Calu3 (cell line): ENCODE measurements around the gene SLC12A4. TPM values are rescaled to one million over a fixed set of nuclear protein-coding genes. Genes with fewer than 3 reads are reported as not detected.

Experiments
- BruUV-seq: library from RNA; stranded (reverse); fragments of 400-500 nt; replicated peaks from 2 replicates; lab custom pipeline; 2021; lab: Mats Ljungman, UMichigan
- CTCF ChIA-PET: fragments of 300-600 bp; sonication (Branson Sonifier 250); formaldehyde crosslinking; loops from one replicate; lab custom pipeline; 2022; ENCODE audit warnings: antibody characterized with exemption; lab: Charles Lee
- DNase-seq: peaks from one replicate; pipeline ENCODE4 v3.0.0; 2022
- H3K27ac Mint-ChIP-seq: one replicate; pipeline ENCODE4 v1.8.0; 2022; ENCODE audit warnings: mixed read lengths; ENCODE audit not compliant: unreplicated experiment
- H3K27me3 Mint-ChIP-seq: one replicate; pipeline ENCODE4 v1.8.0; 2022; ENCODE audit warnings: mixed read lengths; ENCODE audit not compliant: unreplicated experiment
- H3K36me3 Mint-ChIP-seq: one replicate; pipeline ENCODE4 v1.8.0; 2022; ENCODE audit warnings: mild to moderate bottlenecking, moderate library complexity, mixed read lengths; ENCODE audit not compliant: insufficient read depth, unreplicated experiment
- H3K4me1 Mint-ChIP-seq: one replicate; pipeline ENCODE4 v1.8.0; 2022; ENCODE audit warnings: mild to moderate bottlenecking, low read depth, mixed read lengths; ENCODE audit not compliant: unreplicated experiment
- H3K4me3 Mint-ChIP-seq: one replicate; pipeline ENCODE4 v1.8.0; 2022; ENCODE audit warnings: mild to moderate bottlenecking, low read depth, moderate library complexity, mixed read lengths; ENCODE audit not compliant: unreplicated experiment
- H3K9me3 Mint-ChIP-seq: one replicate; pipeline ENCODE4 v1.8.0; 2022; ENCODE audit warnings: low read depth, mixed read lengths; ENCODE audit not compliant: unreplicated experiment
- intact Hi-C: fragments of 100-400 bp; cut with micrococcal nuclease; formaldehyde crosslinking; loops from one replicate; pipeline ENCODE4 v1.10.0; 2022; ENCODE audit not compliant: unreplicated experiment
- total RNA-seq: library from RNA; stranded (reverse); gene quantifications from 2 replicates; pipeline ENCODE4 v1.2.3, GENCODE V29; 2022
- TF ChIP-seq, protein P1 (sequence below): fragments of 200-600 bp; IDR thresholded peaks from one replicate; pipeline ENCODE4 v1.8.0; 2022; ENCODE audit warnings: antibody characterized with exemption; ENCODE audit not compliant: unreplicated experiment

The SLC12A4 gene
- total RNA-seq, 1 experiment from 2014 or later = 38.0 TPM

DNA sequence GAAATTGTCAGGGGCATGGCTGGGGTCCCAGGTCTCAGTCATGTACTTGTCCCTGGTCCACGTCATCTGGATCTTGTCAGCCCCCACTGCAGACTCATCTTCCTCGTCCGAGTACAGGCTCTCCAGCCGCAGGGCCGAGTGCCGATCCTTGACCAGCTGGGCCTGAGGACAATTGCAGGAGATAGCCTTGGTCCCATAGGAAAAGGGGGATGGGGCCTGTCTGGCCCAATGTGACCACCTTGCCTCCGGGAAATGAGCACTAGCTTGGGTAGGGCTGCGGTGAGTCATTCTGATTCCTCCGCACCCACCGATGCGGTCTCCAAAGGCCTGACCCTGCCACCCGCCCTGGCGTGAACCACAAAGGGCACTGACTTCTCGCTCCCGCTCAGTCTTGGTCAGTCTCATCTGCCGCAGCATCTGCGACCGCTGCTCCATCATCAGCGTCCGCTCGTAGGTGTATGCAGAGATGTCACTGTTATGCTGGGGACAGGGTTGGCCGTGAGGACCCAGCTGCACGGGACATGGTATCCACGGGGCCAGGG is 23.0 kb downstream of the SLC12A4 start:
- intact Hi-C loops = no loop called here
- BruUV-seq = TSS peak; percentile 14
- CTCF ChIA-PET = no interaction called here

DNA sequence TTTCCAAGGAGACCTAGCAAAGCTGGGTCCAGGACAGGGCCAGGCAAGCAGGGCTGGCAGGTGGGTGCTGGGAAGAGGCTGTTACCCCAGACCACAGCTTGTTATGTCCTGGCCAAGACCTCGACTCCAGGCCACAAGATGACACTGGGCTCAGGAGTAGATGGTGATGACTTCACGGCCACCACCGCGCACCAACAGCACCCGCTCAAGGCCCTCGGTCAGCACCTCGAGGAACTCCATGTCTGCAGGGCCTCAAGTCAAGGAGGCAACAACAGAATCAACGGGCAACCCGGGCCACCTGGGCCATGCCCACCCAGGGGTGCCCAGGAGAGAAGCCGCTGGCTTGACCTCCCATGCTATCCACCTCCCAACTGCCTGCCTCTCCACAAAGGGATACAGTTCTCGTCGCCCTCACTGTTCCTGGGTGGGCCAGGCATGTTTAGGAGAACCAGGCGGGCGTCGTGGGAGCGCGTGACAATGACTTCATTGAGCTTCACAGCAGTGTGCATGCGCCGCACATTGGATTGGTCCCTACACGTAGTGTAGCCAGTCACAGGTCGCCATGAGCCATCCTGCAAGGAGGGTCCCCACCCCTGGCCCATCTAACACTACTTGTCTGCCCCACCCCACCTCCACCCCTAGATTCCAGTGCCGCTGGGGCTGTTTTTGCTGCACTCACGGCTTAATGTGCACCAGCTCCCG is 23.6 kb downstream of the SLC12A4 start:
- TF ChIP-seq, protein P1, sequence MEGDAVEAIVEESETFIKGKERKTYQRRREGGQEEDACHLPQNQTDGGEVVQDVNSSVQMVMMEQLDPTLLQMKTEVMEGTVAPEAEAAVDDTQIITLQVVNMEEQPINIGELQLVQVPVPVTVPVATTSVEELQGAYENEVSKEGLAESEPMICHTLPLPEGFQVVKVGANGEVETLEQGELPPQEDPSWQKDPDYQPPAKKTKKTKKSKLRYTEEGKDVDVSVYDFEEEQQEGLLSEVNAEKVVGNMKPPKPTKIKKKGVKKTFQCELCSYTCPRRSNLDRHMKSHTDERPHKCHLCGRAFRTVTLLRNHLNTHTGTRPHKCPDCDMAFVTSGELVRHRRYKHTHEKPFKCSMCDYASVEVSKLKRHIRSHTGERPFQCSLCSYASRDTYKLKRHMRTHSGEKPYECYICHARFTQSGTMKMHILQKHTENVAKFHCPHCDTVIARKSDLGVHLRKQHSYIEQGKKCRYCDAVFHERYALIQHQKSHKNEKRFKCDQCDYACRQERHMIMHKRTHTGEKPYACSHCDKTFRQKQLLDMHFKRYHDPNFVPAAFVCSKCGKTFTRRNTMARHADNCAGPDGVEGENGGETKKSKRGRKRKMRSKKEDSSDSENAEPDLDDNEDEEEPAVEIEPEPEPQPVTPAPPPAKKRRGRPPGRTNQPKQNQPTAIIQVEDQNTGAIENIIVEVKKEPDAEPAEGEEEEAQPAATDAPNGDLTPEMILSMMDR = no peak
- no TSS peak for BruUV-seq
- no peaks in the 10 kb centered on the region for H3K27me3 Mint-ChIP-seq
- H3K4me1 Mint-ChIP-seq = peaks cover 9% of the 10 kb centered on the region
- no peak overlapping the region for H3K4me3 Mint-ChIP-seq
- CTCF ChIA-PET = interaction anchor here (0.5 kb wide), 1 partner anchor 1850 kb away, joined by 3 read pairs; no protein-coding TSS in a partner anchor
- intact Hi-C loops = no loop called here
- H3K27ac Mint-ChIP-seq = no peak overlapping the region
- DNase-seq = no peak
- H3K9me3 Mint-ChIP-seq = no peaks in the 10 kb centered on the region
- H3K36me3 Mint-ChIP-seq = peaks cover 64% of the 10 kb centered on the region

More for the DNA sequence above, 23.0 kb downstream of the SLC12A4 start:
- no peak overlapping the region for H3K27ac Mint-ChIP-seq
- H3K4me1 Mint-ChIP-seq = peaks cover 9% of the 10 kb centered on the region
- TF ChIP-seq, protein P1 = no peak
- no peaks in the 10 kb centered on the region for H3K27me3 Mint-ChIP-seq
- no peaks in the 10 kb centered on the region for H3K9me3 Mint-ChIP-seq
- peaks cover 64% of the 10 kb centered on the region for H3K36me3 Mint-ChIP-seq
- no peak for DNase-seq
- no peak overlapping the region for H3K4me3 Mint-ChIP-seq

- intact Hi-C loops = no loop called here
- Mint-ChIP-seq H3K4me1 (peaks cover 9% of the 10 kb centered on the region), H3K27me3 (no peaks in the 10 kb centered on the region), H3K27ac (no peak within 1 kb of the TSS), H3K36me3 (peaks cover 67% of the 10 kb centered on the region), H3K4me3 (no peak within 1 kb of the TSS), H3K9me3 (no peaks in the 10 kb centered on the region)
- TF ChIP-seq, protein P1 = no peak
- CTCF ChIA-PET = interaction anchor here (0.5 kb wide), 1 partner anchor 1851 kb away, joined by 3 read pairs; no protein-coding TSS in a partner anchor
- no peak for DNase-seq
- no TSS peak for BruUV-seq
Observed at GRCh38 chr16:67943619-67944504, 24.6 kb downstream of the SLC12A4 start, which contains the start of gene LCAT. TSS of gene LCAT (minus strand) at chr16:67944120. CDS start at chr16:67944101, 19 bp downstream.

DNA sequence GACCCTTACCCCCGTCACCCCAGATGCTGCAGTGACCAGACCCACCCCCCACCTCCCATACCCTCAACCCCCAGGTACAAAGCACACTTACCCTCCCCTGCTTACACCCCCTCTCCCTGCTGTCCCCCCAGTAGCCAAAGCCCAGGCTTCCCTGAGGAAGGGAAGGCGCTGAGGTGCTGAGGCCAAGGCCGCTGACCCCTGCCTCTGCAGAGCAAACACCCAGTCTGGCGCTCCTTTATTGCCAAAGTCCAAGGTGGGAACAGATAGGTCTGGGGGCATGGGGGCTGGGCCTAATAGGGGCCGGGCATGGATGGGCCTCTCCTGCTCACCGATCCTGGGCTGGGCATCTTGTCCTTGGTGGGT is 25.2 kb downstream of the SLC12A4 start:
- BruUV-seq = no TSS peak
- Mint-ChIP-seq H3K36me3 (peaks cover 66% of the 10 kb centered on the region), H3K4me1 (peaks cover 5% of the 10 kb centered on the region), H3K9me3 (no peaks in the 10 kb centered on the region), H3K27ac (no peak overlapping the region), H3K4me3 (no peak overlapping the region), H3K27me3 (no peaks in the 10 kb centered on the region)
- no peak for DNase-seq
- intact Hi-C loops = no loop called here
- TF ChIP-seq, protein P1 = no peak
- CTCF ChIA-PET = interaction anchor here (0.8 kb wide), 1 partner anchor 51 kb away, joined by 12 read pairs; no protein-coding TSS in a partner anchor
